ACC112 (cell line): ENCODE data around the gene BACE2.
"Not testable (repeated sequence)": the region's sequence is repeated elsewhere in the genome, so short reads cannot be mapped to it uniquely, and the experiment has no call there.

Experiments used
- H2AFZ ChIP-seq: fragments of 200-600 bp; sonication (generic); one replicate; pipeline ENCODE4 v1.6.0; 2017; ENCODE audit warnings: antibody characterized with exemption, low read length; ENCODE audit not compliant: unreplicated experiment
- H3K27ac ChIP-seq: fragments of 200-600 bp; sonication (generic); 2 replicates; pipeline ENCODE4 v1.5.1; 2014; ENCODE audit warnings: low read depth, mild to moderate bottlenecking, antibody characterized with exemption, low read length, moderate library complexity
- H3K27me3 ChIP-seq: fragments of 200-600 bp; sonication (generic); 2 replicates; pipeline ENCODE4 v1.6.1; 2014; ENCODE audit warnings: mild to moderate bottlenecking, antibody characterized with exemption, low read length, moderate library complexity, mixed read lengths; ENCODE audit not compliant: insufficient read depth
- H3K36me3 ChIP-seq: fragments of 200-600 bp; sonication (generic); 2 replicates; pipeline ENCODE4 v1.6.1; 2016; ENCODE audit warnings: mild to moderate bottlenecking, antibody characterized with exemption, low read length, moderate library complexity, mixed read lengths; ENCODE audit not compliant: insufficient read depth
- H3K4me1 ChIP-seq: fragments of 200-600 bp; sonication (generic); one replicate; pipeline ENCODE4 v1.6.1; 2016; ENCODE audit warnings: low read length, mixed read lengths; ENCODE audit not compliant: insufficient read depth, unreplicated experiment, control insufficient read depth
- H3K4me3 ChIP-seq: fragments of 200-600 bp; sonication (generic); 2 replicates; pipeline ENCODE4 v1.5.1; 2014; ENCODE audit warnings: mild to moderate bottlenecking, low read depth, low read length
- H3K79me2 ChIP-seq: fragments of 200-600 bp; sonication (generic); one replicate; pipeline ENCODE4 v1.6.0; 2016; ENCODE audit warnings: low read length; ENCODE audit not compliant: control insufficient read depth, unreplicated experiment, insufficient read depth

Gene BACE2

GRCh38 chr21:41249476-41249875 lies 81.5 kb downstream of the BACE2 start:
- Histone ChIP-seq H3K36me3 (no peaks in the 10 kb centered on the region), H2AFZ (no peak overlapping the region), H3K79me2 (no peaks in the 10 kb centered on the region), H3K4me1 (no peaks in the 10 kb centered on the region), H3K27ac (no peak overlapping the region), H3K27me3 (no peaks in the 10 kb centered on the region), H3K4me3 (no peak overlapping the region)

DNA sequence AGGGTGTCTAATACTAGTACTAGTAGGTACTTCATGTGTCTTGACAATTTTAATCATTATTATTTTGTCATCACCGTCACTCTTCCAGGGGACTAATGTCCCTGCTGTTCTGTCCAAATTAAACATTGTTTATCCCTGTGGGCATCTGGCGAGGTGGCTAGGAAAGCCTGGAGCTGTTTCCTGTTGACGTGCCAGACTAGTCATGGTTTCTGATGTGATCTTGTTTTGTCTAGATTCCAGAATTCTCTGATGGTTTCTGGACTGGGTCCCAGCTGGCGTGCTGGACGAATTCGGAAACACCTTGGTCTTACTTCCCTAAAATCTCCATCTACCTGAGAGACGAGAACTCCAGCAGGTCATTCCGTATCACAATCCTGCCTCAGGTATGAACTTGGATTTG lies 82.6 kb downstream of the BACE2 start:
- Histone ChIP-seq H3K36me3 (no peaks in the 10 kb centered on the region), H3K27ac (no peak overlapping the region), H3K4me3 (no peak overlapping the region), H2AFZ (no peak overlapping the region), H3K4me1 (no peaks in the 10 kb centered on the region), H3K27me3 (no peaks in the 10 kb centered on the region), H3K79me2 (no peaks in the 10 kb centered on the region)

DNA sequence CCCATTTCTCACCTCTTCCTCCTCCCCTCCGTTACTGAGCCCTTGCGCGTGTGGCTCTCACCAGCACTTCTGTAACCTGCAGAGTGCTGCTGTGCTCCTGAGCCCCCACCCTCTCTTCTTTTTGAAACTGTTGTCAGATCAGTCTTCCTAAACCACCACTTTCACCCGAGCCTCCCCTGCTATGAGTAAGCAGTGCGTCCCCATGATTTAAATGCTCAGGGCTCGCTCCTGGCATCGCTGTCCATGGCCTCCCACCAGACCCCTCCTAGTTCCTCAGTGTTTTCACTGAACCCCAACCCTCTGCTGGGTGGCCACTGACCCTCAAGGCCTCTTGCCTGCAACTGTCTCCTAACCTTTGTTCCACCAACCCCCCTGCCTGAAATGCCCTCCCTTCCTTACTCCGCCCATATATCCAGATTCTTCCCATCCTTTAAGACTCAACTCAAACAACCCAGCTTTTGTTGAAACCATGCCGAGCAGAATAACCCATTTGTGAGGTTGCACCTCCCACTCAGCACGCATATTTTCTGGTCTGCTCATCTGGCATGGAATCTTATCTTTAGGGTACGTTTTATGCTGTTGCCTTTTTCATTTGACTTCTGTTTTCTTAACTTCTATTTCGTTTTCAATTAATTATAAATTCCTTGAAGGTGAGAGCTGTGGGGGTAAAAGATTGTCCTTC lies 84.1 kb downstream of the BACE2 start:
- Histone ChIP-seq H3K4me3 (no peak overlapping the region), H3K79me2 (no peaks in the 10 kb centered on the region), H3K4me1 (no peaks in the 10 kb centered on the region), H3K36me3 (no peaks in the 10 kb centered on the region; the same call in 1 of the 2 replicates), H3K27ac (no peak overlapping the region), H2AFZ (no peak overlapping the region), H3K27me3 (no peaks in the 10 kb centered on the region)

GRCh38 chr21:41254090-41254700 lies 86.2 kb downstream of the BACE2 start:
- Histone ChIP-seq H3K27me3 (no peaks in the 10 kb centered on the region), H3K36me3 (no peaks in the 10 kb centered on the region; the same call in 1 of the 2 replicates), H3K4me3 (no peak overlapping the region), H2AFZ (no peak overlapping the region), H3K4me1 (peaks cover 4% of the 10 kb centered on the region), H3K27ac (no peak overlapping the region), H3K79me2 (no peaks in the 10 kb centered on the region)

DNA sequence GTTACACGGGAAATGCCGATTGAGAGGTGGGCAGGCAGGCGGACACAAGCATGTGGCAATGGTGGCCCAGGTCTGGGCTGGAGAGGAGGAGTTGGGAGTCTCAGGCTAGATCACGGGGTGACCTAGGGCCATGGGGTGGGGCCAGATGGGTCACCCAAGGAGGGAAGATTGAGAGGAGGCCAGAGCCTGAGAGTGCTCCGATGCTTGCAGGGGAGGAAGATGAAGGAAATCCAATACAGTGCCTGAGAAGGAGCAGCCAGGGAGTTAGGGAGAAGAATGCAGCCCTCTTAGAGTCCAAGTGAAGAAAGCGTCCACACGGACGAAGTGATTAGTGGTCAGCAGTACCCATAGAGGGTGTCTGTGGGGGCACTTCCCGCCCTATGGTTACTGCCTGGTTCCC lies 87.2 kb downstream of the BACE2 start:
- no peak overlapping the region for H2AFZ ChIP-seq
- H3K4me1 ChIP-seq = peaks cover 4% of the 10 kb centered on the region
- H3K79me2 ChIP-seq = no peaks in the 10 kb centered on the region
- H3K27me3 ChIP-seq = no peaks in the 10 kb centered on the region
- no peak overlapping the region for H3K4me3 ChIP-seq
- no peaks in the 10 kb centered on the region; the same call in 1 of the 2 replicates for H3K36me3 ChIP-seq
- H3K27ac ChIP-seq = no peak overlapping the region

- not testable (repeated sequence) for H3K4me1 ChIP-seq, H3K27me3 ChIP-seq, H2AFZ ChIP-seq, H3K79me2 ChIP-seq, H3K4me3 ChIP-seq, H3K27ac ChIP-seq, H3K36me3 ChIP-seq
These were observed 88.3 kb downstream of the BACE2 start for GRCh38 chr21:41256231-41256630.

DNA sequence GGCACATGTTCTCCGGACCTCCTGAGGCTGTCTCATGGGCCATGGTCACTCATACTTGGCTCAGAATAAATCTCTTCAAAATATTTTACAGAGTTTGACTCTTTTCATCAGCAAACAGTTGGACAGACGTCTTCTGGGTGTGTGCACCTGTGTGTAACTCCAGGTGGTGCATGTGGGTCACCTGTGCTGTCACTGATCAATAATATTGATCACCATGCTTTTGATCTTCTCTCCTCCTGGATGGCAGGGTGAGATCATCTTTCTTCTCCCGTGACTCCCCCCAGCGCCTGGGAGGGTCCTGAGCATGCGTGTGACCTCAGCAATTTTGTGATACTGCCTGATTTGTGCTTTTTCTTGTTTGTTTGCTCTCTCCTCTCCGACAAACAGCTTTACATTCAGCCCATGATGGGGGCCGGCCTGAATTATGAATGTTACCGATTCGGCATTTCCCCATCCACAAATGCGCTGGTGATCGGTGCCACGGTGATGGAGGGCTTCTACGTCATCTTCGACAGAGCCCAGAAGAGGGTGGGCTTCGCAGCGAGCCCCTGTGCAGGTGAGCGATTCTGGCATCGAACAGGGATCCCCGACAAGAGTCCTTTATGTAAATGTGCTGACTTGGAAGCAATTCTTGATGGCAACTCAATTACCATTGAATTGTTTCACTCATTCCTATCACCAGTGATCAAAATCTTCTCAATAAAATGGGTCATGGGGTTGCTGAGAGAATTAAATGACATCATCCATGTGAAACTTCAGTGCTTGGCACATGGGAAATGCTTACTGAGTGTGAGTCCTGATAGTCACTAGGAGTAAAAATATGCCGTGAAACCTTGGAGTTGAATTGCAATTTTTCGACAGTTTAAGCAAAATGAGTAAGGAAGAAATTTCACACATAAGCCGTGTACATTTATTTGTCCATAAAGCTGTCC lies 89.1 kb downstream of the BACE2 start:
- H3K27ac ChIP-seq = no peak overlapping the region
- H3K4me3 ChIP-seq = no peak overlapping the region
- H3K36me3 ChIP-seq = no peaks in the 10 kb centered on the region; the same call in 1 of the 2 replicates
- no peak overlapping the region for H2AFZ ChIP-seq
- H3K27me3 ChIP-seq = no peaks in the 10 kb centered on the region
- H3K4me1 ChIP-seq = peaks cover 4% of the 10 kb centered on the region
- no peaks in the 10 kb centered on the region for H3K79me2 ChIP-seq

DNA sequence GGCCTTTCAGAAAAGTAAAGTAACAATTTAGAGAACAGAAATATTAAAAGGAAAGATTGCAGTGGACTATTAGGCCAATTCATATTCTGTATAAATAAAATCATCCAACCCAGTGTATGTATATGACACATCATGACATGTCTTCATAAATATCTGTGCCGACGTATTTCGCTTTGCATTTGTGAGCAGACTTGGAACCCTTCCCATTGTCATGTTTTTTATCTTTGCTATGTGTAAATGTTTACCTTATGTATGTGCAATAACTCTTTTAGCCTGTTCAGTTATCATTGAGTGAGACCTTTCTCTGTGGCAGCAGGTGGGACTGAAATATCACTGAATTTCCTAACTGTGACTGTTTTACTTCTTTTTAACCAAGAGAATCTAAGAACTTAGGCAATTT lies 90.7 kb downstream of the BACE2 start:
- Histone ChIP-seq H2AFZ (no peak overlapping the region), H3K36me3 (no peaks in the 10 kb centered on the region; the same call in 1 of the 2 replicates), H3K4me3 (no peak overlapping the region), H3K4me1 (peaks cover 4% of the 10 kb centered on the region), H3K27me3 (no peaks in the 10 kb centered on the region), H3K79me2 (no peaks in the 10 kb centered on the region), H3K27ac (no peak overlapping the region)

DNA sequence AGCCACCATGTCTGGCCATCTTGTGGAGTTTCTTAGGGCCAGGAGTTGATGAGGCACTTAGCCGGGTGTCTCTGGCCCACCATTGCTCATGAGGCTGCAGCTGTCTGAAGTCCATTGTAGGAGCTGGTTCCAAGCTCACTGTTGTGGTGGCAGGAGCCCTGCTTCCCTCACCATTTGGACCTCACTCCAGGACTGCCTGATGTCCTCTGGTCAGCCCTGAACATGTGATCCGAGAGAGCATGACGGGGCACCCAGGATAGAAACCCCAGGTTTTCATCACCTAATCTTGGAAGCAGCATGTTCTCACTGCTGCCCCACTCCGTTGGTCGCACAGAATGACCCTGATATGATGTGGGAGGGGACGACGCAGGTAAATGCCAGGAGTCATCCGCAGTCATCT lies 92.5 kb downstream of the BACE2 start:
- Histone ChIP-seq H3K79me2 (no peaks in the 10 kb centered on the region), H3K27me3 (no peaks in the 10 kb centered on the region), H2AFZ (no peak overlapping the region), H3K4me1 (peaks cover 4% of the 10 kb centered on the region), H3K27ac (no peak overlapping the region), H3K4me3 (no peak overlapping the region), H3K36me3 (no peaks in the 10 kb centered on the region; the same call in 1 of the 2 replicates)

GRCh38 chr21:41267346-41267745 lies 99.4 kb downstream of the BACE2 start:
- Histone ChIP-seq H3K4me1 (no peaks in the 10 kb centered on the region), H3K36me3 (no peaks in the 10 kb centered on the region; the same call in none of the 2 replicates), H3K79me2 (no peaks in the 10 kb centered on the region), H2AFZ (no peak overlapping the region), H3K4me3 (no peak overlapping the region), H3K27ac (no peak overlapping the region), H3K27me3 (no peaks in the 10 kb centered on the region)
